CD4-positive, alpha-beta T cell treated with Interleukin-1 beta for 1 hour (primary cell): Measurements from ENCODE around the gene ZNF446.
"Not testable (repeated sequence)": the region's sequence is repeated elsewhere in the genome, so short reads cannot be mapped to it uniquely, and the experiment has no call there.

Source experiments
- DNase-seq, 2 donors: peaks; one replicate each; pipeline ENCODE4 v3.0.0-alpha.2; 2020 to 2022

The ZNF446 gene

DNA sequence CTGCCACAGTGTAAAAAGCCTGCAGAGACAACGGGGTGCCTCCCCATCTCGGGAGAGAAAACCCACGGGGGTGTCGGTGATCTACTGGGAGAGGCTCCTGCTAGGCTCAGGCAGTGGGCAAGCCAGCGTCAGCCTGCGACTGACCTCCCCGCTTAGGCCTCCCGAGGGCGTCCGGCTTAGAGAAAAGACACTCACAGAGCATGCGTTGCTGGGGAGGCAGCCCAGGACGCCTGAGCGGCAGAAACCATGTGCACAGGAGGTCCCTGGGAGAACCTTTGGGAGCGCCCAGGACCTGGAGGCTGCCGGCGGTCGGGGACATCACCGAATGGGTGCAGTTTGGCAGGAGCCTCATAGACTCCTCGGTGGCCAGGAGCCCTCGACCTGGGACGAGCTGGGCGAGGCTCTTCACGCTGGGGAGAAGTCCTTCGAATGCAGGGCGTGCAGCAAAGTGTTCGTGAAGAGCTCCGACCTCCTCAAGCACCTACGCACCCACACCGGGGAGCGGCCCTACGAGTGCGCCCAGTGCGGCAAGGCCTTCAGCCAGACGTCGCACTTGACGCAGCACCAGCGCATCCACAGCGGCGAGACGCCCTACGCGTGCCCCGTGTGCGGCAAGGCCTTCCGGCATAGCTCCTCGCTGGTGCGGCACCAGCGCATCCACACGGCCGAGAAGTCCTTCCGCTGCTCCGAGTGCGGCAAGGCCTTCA is 5.2 kb upstream of the ZNF446 start:
- not testable (repeated sequence) for DNase-seq

DNA sequence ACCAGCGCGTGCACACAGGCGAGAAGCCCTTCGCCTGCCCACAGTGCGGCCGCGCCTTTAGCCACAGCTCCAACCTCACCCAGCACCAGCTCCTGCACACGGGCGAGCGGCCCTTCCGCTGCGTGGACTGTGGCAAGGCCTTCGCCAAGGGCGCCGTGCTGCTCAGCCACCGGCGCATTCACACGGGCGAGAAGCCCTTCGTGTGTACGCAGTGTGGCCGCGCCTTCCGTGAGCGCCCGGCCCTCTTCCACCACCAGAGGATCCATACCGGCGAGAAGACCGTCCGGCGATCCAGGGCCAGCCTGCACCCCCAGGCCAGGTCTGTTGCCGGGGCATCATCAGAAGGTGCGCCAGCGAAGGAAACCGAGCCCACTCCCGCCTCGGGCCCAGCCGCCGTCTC is 4.4 kb upstream of the ZNF446 start:
- DNase-seq: no peak

DNA sequence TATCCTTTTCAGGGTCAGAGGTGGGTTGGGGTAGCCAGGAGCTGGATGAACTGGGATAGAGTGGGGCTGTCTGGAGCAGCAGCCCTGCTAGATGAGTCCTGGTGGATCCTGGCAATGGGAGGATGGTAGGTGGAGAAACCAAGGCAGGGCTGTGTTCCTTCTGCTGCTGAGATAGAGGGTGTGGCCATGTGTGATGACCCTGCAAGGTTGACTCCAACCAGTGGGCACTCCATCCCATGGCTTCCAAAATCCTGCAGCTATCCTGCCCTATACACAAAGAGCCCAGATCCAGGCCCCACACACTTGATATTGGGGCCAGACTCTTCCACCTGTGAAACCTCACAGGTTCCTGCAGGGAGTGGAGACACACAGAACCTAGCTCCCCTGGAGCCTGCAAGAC is 2.4 kb upstream of the ZNF446 start:
- no peak for DNase-seq

DNA sequence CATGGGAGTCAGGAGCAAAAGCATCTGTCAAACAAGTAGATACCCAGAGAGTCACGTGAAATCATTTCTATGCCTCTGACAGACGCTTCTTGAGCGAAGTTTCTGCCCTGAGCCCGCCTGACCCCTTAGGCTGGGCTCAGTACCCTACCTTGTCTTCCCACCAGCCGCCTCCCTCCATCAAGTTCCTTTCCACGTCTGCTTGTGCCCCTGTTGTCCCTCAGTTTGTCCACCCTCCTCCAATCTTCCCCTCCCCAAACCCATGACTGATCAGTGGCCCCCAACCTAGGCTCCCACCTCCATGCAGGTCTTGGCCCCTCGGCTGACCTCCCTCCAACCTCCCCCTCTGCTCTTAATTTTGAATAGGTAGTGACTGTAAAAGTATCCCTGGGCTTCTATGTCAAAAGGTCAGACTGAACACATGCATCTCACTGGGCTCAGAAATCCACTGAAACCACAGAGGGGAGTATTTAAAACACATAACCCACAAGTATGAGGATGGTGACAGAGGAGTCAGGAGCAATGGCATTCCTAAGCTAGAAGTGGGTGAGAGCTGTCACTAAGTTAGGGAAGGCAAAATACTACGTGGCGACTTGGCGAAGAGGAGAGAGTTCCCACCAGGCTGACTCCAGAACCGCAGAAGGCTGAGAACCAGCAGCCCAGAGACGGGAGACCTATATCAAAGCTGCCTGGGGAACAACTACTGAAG is 1.7 kb upstream of the ZNF446 start:
- no peak for DNase-seq

DNA sequence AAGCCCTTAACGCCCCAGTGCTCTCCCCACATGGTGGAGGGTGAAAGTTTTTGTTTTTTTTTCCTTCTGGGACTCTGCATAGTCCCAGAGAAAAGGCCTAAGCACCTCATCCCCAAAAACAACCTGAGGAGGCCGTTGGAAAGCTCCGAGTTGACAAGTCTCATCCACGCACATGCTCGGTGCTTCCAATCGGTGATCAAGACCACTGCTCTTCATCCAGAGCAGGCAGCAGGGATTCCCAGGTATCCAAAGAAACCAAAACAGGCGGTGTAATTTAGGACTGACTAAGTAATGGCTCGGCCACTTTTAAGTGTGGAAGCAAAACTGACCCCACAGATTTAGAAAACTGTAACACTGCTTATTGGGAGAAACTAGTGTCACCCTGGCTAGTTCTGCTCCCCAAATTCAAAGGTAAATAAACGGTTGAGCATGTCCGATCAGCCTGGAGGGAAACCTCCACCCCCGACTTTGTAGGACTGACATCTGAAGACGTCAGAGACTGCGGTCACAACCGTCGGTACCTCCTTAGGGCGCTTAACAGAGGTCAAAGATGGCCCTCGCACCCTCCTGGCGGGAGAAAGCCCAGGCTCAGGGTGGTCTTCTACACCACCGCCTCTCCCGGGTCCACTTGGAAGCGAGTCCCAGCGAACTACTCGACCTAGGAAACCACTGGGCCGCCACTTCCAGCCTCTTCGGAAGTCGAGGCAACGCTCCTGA is 997 bp upstream of the ZNF446 start:
- no peak for DNase-seq

DNA sequence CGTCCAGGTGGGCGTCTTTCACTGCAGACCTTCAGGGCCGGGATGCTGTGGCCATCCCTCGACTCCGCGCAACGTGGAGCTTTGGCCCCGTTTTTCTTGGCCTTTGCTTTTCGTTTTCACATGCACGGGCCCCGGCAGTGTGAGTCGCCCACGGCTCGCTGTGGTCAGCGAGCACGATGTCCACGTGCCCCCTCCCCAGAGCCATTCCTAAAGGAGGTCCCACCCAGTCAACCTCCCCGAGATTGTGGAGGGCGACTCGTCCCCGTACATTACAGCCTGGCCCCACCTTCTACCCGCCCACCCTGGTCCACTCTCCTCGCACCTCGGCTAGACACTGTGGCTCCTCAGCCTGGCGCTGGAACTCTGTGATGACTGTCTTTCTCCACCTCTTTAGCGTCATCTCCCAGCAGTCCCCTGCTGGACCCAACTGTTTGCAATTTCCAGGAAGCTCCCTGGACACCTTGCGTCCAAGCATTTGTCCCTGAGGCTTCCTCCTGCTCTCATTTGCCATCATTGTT is 405 bp downstream of the ZNF446 start:
- DNase-seq: no peak

DNA sequence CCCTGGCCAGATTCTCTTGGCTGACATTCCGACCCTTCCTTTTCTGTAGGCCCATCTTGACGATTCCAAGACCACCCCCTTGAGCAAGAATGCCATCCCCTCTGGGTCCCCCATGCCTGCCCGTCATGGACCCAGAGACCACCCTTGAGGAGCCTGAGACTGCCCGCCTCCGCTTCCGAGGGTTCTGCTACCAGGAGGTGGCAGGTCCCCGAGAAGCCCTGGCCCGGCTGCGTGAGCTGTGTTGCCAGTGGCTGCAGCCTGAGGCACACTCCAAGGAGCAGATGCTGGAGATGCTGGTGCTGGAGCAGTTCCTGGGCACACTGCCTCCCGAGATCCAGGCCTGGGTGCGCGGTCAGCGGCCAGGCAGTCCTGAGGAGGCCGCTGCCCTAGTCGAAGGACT is 978 bp downstream of the ZNF446 start:
- DNase-seq: no peak

DNA sequence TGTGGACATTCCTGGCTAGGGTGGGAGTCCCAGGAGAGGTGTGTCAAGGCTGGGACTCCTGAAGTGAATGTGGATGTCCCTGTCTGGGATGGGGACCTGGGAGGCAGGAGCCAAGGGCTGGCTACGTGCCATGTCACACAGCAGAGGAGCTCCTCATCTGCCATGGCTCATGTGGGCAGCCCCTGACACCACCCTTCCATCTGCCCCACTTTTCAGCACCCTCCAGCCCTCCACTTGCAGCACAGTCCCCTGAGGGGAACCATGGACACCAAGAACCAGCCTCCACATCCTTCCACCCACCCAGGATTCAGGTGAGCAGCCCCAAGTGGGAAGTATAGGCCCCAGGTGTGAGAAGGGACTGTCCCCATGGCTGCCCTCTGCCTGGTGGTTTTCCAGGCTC is 1.7 kb downstream of the ZNF446 start:
- DNase-seq: no peak

DNA sequence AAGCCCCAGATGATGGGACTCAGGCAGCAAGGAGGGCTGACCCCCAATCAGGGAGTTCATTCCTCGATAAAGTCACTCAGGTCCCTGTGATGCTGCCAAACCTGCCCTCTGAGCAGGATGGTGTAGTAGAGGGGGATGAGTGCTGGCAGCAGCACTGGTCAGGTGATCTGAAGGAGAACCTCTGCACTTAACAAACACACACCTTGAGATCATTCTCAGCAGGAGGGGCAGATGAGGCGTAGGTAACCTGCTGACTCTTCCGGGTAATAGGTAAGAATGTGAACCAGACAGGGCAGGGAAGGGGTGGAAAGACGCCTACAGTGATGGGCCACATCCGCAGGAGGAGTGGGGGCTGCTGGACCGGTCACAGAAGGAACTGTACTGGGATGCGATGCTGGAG is 3.2 kb downstream of the ZNF446 start:
- no peak for DNase-seq

DNA sequence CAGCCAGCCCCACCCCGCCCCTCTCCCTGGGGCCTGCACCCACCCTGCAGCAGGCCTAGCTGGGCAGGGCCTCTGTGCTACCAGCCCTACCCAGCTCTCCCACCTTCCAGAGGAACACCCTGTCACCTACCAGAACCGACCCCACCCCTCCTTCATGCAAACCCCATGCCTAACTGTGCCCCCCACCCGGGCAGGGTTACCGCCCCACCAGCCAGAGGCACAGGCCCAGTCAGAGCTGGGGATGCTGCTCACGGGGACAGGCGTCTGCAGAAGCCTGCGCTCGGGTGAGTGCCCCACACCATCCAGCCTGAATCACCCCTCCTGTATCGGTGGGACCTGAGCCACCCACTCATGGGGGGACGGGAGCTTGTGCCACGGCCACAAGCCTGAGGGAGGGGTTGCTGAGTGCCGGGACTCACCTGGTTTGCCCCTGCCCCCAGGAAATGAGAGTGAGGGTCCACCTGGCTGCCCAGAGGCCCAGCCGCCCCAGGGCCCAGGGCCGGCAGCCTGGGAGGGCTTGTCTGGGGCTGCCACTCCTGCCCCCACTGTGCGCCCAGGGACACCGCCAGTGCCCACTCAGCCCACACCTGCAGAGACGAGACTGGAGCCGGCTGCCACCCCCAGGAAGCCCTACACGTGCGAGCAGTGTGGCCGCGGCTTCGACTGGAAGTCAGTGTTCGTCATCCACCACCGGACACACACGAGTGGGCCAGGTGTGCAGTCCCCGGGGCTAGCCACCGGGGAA is 3.8 kb downstream of the ZNF446 start:
- DNase-seq: no peak

DNA sequence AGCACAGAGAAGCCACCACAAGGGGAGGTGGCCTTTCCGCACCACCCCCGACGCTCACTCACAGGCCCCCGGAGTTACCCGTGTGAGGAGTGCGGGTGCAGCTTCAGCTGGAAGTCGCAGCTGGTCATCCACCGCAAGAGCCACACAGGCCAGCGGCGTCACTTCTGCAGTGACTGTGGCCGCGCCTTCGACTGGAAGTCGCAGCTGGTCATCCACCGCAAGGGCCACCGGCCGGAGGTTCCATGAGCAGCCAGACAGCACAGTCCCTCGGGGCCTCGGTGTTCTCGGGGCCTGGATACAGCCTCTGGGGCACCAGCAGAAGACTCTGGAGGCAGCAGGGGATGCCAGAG is 4.3 kb downstream of the ZNF446 start:
- no peak for DNase-seq

DNA sequence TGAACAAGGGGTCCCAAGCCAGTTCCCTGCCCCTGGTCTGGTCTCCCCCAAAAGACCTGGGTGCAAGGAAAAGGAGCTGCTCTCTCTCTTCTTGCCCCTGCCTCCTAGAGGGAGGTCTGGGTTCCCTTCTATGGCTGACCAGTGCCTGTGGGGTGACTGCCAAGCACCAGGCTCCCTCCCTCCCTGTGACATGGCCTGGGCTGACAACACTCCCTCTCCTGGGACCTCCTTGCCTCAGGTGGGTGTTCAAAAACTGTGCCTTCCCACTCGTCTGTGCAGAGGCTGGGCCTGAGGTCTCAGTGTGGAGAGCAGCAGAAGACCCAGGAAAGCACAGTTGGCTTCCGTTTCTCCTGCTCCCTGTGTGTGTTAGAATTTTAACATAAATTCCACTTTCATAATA is 4.7 kb downstream of the ZNF446 start:
- no peak for DNase-seq

DNA sequence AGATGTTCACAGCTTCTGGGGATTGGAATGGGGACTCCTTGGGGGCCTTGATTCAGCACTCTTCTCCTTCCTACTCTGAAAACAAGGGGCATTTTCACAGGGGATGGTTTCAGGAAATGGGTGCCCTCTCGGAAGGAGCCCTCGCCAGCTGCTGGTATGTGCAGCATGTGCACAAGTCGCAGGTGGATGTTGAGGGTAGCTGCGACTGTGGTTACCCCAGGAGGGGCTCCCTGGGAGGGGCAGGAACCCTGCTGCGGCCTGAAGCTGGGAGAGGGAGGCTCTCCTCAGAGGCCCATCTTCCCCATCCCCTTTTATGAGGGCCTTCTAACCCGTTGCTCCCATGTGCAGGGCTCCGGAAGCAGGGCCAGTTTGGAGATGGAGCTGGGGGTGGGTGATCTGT is 6.2 kb downstream of the ZNF446 start:
- DNase-seq: no peak

DNA sequence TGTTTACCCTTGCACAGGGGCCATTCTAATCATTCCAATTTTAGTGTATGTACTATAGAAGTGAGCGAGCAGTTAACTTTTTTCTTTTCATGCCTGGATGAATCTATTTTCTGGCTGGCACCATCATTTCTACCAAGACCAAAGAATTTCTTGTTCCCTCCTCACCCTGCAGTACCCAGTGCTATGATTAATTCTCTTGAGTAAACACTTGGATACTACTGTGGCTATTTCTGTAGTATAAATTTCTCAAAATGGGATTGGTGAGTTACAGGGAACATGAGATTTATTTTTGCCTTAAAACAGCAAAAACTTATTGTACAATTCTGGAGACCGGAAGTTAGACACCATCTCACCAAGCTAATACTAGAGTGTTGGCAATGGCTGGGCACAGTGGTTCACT is 7.6 kb downstream of the ZNF446 start:
- no peak for DNase-seq

DNA sequence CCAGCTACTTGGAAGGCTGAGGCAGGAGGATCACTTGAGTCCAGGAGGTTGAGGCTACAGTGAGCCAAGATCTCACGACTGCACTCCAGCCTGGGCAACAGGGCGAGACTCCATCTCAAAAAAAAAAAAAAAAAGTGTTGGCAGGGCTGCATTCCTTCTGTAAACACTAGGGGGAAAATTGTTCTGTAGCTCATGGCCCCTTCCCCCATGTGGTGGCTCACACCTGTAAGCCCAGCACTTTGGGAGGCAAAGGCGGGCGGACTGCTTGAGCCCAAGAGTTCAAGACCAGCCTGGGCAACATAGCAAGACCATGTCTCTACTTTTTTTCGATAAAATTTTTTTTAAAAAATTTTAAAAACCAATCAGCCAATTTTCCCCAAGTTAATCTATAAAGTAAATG is 8.2 kb downstream of the ZNF446 start:
- not testable (repeated sequence) for DNase-seq

DNA sequence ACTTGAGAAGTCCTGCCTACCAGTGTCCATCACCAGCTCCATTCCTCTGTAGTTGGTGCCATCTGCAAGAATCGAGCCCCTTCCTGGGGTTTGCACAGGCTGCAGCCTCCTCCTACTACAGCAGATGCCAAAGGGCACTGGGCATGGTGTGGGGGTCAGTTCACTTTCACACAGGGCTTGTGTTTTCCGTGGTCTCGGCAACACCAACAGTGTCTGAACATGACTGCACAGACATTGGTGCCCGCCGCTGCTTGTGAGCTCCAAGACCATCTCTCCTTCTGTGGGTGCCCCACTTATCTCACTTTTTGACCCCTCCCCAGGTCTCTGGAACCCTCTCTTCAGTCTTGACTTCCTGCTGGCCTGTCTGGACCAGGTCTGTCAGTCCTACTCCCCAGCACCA is 15.2 kb downstream of the ZNF446 start:
- no peak for DNase-seq

DNA sequence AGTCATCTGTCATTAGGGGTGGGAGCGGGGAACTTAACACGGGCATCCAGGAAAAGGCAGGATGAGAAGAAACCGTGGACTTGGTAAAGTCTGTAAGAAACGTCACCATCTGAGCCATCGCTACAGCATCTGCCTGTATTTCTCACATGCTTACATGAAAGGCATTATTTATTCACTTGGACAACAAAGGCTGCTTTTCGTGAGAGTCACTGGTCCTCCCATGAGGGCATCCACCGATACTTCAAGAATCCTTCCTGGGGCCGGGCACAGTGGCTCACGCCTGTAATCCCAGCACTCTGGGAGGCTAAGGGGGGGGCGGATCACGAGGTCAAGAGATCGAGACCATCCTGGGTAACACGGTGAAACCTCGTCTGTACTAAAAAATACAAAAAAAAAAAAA is 16.1 kb downstream of the ZNF446 start:
- DNase-seq: no peak

DNA sequence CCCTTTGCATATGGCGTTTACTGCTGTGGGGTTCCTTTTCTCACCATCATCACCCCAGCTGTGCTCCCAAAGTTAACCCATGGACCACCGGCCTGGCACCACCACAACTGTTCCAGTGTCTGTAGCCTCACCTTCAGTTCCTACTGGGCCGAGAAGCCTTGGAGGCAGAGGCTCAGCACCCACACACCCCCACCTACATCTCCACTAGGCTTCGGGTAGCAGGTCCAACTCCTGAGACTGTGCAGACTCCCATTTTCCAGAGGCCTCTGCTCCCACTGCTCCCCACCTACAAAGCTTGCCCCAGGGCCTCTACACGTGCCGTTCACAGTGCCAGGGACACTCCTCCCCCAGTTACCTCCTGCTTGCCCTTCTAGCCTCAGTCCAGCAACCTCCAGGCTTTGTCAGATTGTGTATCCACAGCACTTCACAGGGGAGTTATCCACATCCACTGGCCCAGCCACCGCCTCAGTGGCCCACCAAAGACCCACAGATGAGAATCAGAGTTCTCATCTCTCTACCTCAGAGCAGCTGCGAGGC is 21.6 kb downstream of the ZNF446 start:
- DNase-seq: no peak

DNA sequence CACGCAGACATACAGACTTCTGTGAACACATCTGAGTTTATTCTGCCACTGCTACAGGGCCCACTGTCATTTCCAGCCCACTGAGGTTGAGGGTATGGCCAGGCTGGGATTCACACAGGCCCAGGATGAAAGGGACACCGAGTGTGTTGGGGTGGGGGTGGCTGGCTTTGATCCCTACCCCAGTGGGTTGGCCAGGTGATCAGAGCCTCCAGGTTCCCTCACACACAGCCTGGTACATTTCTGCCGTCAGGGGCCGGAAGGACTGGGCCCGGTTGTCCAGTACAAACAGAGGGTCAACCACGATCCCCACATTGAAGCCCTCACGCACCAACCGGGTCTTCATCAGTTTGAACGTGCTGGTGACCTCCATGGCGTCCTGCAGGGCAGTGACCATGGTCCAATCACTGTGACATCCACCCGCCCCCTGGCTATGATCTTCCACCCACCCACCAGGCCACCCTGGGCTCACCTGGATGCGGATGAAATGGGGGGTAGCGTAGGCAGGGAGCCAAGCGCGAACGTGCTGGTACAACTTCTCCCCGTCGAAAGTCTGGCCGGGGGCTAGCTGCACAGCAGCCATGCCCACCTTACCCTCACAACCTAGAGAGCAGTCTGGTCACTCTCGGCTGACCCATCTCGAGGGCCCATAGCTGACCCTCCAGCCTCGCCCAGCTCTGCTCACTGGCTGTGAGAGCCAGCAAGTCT is 22.3 kb downstream of the ZNF446 start:
- no peak for DNase-seq

DNA sequence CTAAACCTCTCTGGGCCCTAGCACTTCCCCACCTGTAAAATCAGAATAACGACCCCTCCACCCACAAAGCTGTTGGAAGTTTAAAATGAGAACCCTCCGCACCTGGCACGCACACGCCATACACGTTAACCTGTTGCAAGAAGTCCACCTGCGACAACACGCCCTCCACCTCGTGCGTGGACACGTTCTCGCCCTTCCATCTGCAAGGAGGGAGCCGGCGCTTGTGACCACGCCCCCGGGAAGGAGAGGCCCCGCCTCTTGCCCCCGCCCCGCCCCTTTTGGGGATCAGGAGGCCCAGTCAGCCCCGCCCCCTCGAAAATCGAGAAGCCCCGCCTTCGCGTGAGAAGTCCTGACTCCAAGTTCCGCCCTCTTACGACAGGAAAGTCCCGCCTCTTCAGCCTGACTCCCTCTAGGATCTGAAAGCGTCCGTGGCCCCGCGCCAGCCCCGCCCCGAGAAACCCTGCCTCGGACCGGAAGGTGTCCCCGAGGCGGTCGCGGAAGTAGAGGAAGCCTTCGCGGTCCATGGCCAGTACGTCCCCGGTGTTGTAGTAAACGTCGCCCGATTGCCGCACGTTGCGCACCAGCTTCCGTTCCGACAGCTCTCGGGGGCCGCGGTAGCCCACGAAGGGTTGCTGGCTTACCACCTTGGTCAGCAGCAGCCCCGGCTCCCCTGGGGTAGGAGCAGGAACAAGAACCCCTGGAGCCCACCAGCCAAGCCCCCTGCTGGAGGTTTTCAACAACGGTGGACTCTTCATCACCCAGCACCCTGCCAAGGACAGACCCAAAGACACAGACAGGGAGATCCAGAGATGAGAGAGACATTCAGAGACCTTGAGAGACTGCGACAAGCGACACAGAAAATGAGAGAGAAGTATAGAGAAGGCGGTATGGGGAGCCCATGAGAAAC is 23.1 kb downstream of the ZNF446 start:
- DNase-seq: peak; percentile 97 to 98

DNA sequence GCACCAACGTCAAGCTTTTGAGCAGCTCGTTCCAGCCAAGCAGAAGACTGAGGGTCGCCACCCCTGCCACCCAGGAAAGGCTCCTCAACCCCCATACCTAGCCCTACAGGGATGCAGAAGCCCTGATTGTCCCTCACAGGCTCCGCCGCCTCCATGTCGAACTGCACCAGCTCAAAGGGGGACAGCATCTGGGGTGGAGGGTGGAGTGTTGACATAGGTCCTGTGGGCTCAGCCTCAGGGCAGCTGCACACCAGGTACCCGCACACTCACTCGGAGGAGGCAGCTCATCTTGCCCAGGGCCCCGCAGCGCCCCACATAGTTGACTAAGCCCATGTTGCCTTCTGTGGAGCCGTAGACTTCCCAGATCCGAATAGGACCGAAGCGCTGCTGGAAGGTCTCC is 24.1 kb downstream of the ZNF446 start:
- no peak for DNase-seq
